ENCODE measurements around the gene SRGAP3. TPM values are rescaled to one million over a fixed set of nuclear protein-coding genes. Genes with fewer than 3 reads are reported as not detected.

Gene SRGAP3
- total and polyA plus RNA-seq, 2 donors (not counting 1 experiment from before 2014, with no cell fraction given), result 1.4 to 1.5 TPM

DNA sequence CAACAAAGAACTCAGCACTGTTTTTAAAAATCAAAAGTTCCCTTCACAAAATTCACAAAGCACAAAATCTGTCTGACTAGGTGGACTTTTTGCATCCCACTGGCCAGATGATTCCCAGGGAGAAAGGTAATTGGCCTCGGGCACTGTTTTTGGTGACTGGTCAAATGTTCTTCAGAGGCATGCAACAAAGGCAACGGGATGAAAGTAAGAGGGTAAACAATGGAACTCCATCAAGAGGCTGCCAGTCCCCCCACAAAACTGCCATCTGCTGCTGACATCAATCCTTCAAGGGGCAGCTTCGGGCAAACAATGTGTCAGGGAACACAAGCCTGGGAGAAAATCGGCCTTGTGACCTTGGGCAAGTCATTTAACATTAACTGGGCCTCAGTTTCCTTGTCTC lies 3.3 kb downstream of the SRGAP3 start:
- DNase-seq (no peak), ATAC-seq (ENCODE audit: low read depth) (no peak)
- Histone ChIP-seq H2AFZ (ENCODE audit: insufficient read depth, low read depth, low read length, poor library complexity, severe bottlenecking) (no peak overlapping the region), H3K27ac (ENCODE audit: low read length in 2 of 2) (no peak overlapping the region), H3K27me3 (replicated peaks in 1 of 4; ENCODE audit: control extremely low read depth in 1 of 4, control insufficient read depth in 3 of 4, insufficient read depth in 4 of 4, low read length in 3 of 4) (no peaks in the 10 kb centered on the region), H3K4me3 (ENCODE audit: control extremely low read depth in 1 of 5, extremely low read depth in 1 of 5, insufficient read depth in 1 of 5, low read depth in 2 of 5, low read length in 4 of 5) (no peak overlapping the region), H3K9me3 (ENCODE audit: control extremely low read depth in 1 of 3, control insufficient read depth in 2 of 3, insufficient read depth in 1 of 3, low read length in 2 of 3) (peaks cover 0 to 4% (median 0%) of the 10 kb centered on the region in 3 donors), H3K79me2 (ENCODE audit: control insufficient read depth, insufficient read depth, low read length) (no peaks in the 10 kb centered on the region), H4K20me1 (ENCODE audit: control insufficient read depth, insufficient read depth, low read length, poor library complexity, severe bottlenecking) (no peaks in the 10 kb centered on the region), H3K36me3 (replicated peaks in 1 of 2; ENCODE audit: control extremely low read depth in 1 of 2, control insufficient read depth in 1 of 2, extremely low read depth in 1 of 2, insufficient read depth in 2 of 2, low read length in 1 of 2) (no peaks in the 10 kb centered on the region), H3K9ac (ENCODE audit: low read length) (no peak overlapping the region), H3K4me2 (replicated peaks; ENCODE audit: low read depth, low read length, poor library complexity, severe bottlenecking) (no peak overlapping the region), H3K4me1 (ENCODE audit: control insufficient read depth in 2 of 2, insufficient read depth in 2 of 2, low read length in 2 of 2) (peaks cover 14 to 22% of the 10 kb centered on the region in 2 donors)
- WGBS (ENCODE audit: insufficient coverage), result 100% methylated on average over 2 of the region's 4 CpGs
- Mint-ChIP-seq H3K4me1 (peaks cover 20% of the 10 kb centered on the region), H3K9me3 (ENCODE audit: insufficient read depth) (no peaks in the 10 kb centered on the region), H3K27me3 (peaks cover 2% of the 10 kb centered on the region), H3K4me3 (no peak overlapping the region), H3K27ac (no peak overlapping the region)
- intact Hi-C loops (cut with micrococcal nuclease), result no loop called here
- TF ChIP-seq CTCF (IDR thresholded peaks at IDR 0.05) (no peak), EZH2 (IDR thresholded peaks at IDR 0.05; ENCODE audit: borderline replicate concordance, insufficient read depth, low read depth, low read length, poor library complexity, severe bottlenecking) (no peak)
- CTCF ChIA-PET, result no interaction called here
- POLR2A ChIA-PET, result no interaction called here

DNA sequence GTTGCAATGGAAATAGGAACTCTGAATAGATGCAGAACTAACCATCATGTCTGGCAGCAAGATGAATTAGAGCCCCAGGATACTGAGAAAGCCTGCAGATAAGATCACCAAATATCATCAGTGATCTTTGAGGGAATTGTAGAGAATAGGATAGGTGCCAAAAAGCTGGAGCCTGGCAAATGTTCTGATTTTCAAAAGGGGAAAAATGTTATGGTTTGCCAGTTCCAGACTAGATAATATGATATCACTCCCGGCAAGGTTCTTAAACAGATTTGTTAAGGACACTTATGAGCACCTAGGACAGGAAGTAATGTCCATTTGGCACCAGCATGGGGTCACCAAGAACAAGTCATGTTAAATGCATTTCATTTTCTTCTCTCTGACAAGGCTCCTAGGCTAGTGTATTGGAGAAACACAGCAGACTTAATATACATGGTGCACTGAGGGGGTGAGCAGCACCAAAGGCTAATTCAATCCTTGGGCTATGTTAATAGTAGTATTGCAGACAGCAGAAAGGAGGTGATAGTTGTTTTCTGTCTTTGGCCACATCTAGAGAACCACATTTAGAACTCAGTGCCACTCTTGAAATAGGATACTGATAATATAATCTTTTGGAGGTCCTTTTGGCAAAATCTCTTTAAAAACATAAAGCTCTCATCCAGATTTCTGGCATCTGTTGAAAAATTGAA lies 4.8 kb downstream of the SRGAP3 start:
- DNase-seq, result no peak
- Histone ChIP-seq H3K4me3 (ENCODE audit: control extremely low read depth in 1 of 5, extremely low read depth in 1 of 5, insufficient read depth in 1 of 5, low read depth in 2 of 5, low read length in 4 of 5) (no peak overlapping the region), H3K36me3 (replicated peaks in 1 of 2; ENCODE audit: control extremely low read depth in 1 of 2, control insufficient read depth in 1 of 2, extremely low read depth in 1 of 2, insufficient read depth in 2 of 2, low read length in 1 of 2) (no peaks in the 10 kb centered on the region), H4K20me1 (ENCODE audit: control insufficient read depth, insufficient read depth, low read length, poor library complexity, severe bottlenecking) (no peaks in the 10 kb centered on the region), H3K27me3 (replicated peaks in 1 of 4; ENCODE audit: control extremely low read depth in 1 of 4, control insufficient read depth in 3 of 4, insufficient read depth in 4 of 4, low read length in 3 of 4) (no peaks in the 10 kb centered on the region), H3K9ac (ENCODE audit: low read length) (no peak overlapping the region), H3K27ac (ENCODE audit: low read length in 2 of 2) (no peak overlapping the region), H3K9me3 (ENCODE audit: control extremely low read depth in 1 of 3, control insufficient read depth in 2 of 3, insufficient read depth in 1 of 3, low read length in 2 of 3) (peaks cover 0 to 4% (median 0%) of the 10 kb centered on the region in 3 donors), H3K79me2 (ENCODE audit: control insufficient read depth, insufficient read depth, low read length) (no peaks in the 10 kb centered on the region), H3K4me2 (replicated peaks; ENCODE audit: low read depth, low read length, poor library complexity, severe bottlenecking) (no peak overlapping the region), H3K4me1 (ENCODE audit: control insufficient read depth in 2 of 2, insufficient read depth in 2 of 2, low read length in 2 of 2) (peaks cover 10 to 15% of the 10 kb centered on the region in 2 donors), H2AFZ (ENCODE audit: insufficient read depth, low read depth, low read length, poor library complexity, severe bottlenecking) (no peak overlapping the region)
- intact Hi-C loops (cut with micrococcal nuclease), result no loop called here
- 100% methylated on average over 1 of the region's 1 CpG for WGBS (ENCODE audit: insufficient coverage)
- H3K27me3 Mint-ChIP-seq, result peaks cover 3% of the 10 kb centered on the region
- ATAC-seq (ENCODE audit: low read depth), result no peak
- CTCF ChIA-PET, result no interaction called here
- H3K27ac Mint-ChIP-seq, result no peak overlapping the region
- no peak for TF ChIP-seq CTCF (IDR thresholded peaks at IDR 0.05)
- TF ChIP-seq EZH2 (IDR thresholded peaks at IDR 0.05; ENCODE audit: borderline replicate concordance, insufficient read depth, low read depth, low read length, poor library complexity, severe bottlenecking), result no peak
- POLR2A ChIA-PET, result no interaction called here
- no peaks in the 10 kb centered on the region for H3K9me3 Mint-ChIP-seq (ENCODE audit: insufficient read depth)
- H3K4me1 Mint-ChIP-seq, result peaks cover 14% of the 10 kb centered on the region
- no peak overlapping the region for H3K4me3 Mint-ChIP-seq

Measured in B cell (primary cell).